ENCODE measurements around the gene ROR2.

GRCh38 chr9:91945277-91946085 lies 4.5 kb downstream of the ROR2 start:
- TF ChIP-seq EZH2 (IDR thresholded peaks at IDR 0.05; ENCODE audit: insufficient read depth, poor library complexity, severe bottlenecking), result no peak
- TF ChIP-seq EZH2phosphoT487 (IDR thresholded peaks at IDR 0.05; ENCODE audit: insufficient read depth, low read depth), result no peak

Data from GM23248 (cell line).